ENCODE data around the gene PCDHGC5.

Gene PCDHGC5

GRCh38 chr5:141488591-141489561 is at the start of gene PCDHGC5:
Gene PCDHGC5 (plus strand): TSS chr5:141489081. CDS start chr5:141489241, 160 bp downstream.
- Histone ChIP-seq H3K4me1 (ENCODE audit: control insufficient read depth in 1 of 2, insufficient read depth in 2 of 2, low read length in 2 of 2) (peaks cover 0 to 13% of the 10 kb centered on the region in 2 donors), H3K27me3 (ENCODE audit: control insufficient read depth in 1 of 2, insufficient read depth in 2 of 2, low read length in 2 of 2) (peaks cover 32 to 41% of the 10 kb centered on the region in 2 donors), H3K9ac (ENCODE audit: low read depth in 1 of 2, low read length in 2 of 2) (no peak within 1 kb of the TSS), H3K27ac (ENCODE audit: low read depth, low read length) (no peak within 1 kb of the TSS), H3K36me3 (ENCODE audit: control insufficient read depth in 1 of 2, insufficient read depth in 2 of 2, low read length in 2 of 2) (no peaks in the 10 kb centered on the region), H3K9me3 (ENCODE audit: control insufficient read depth in 1 of 2, low read length in 2 of 2) (no peaks in the 10 kb centered on the region), H3K4me3 (ENCODE audit: low read depth in 1 of 2, low read length in 2 of 2) (no peak within 1 kb of the TSS)

- Histone ChIP-seq H3K36me3 (ENCODE audit: control insufficient read depth in 1 of 2, insufficient read depth in 2 of 2, low read length in 2 of 2) (no peaks in the 10 kb centered on the region), H3K27ac (ENCODE audit: low read depth, low read length) (no peak overlapping the region), H3K4me3 (ENCODE audit: low read depth in 1 of 2, low read length in 2 of 2) (no peak overlapping the region), H3K27me3 (ENCODE audit: control insufficient read depth in 1 of 2, insufficient read depth in 2 of 2, low read length in 2 of 2) (no peaks in the 10 kb centered on the region), H3K9me3 (ENCODE audit: control insufficient read depth in 1 of 2, low read length in 2 of 2) (peaks cover 9 to 17% of the 10 kb centered on the region in 2 donors), H3K4me1 (ENCODE audit: control insufficient read depth in 1 of 2, insufficient read depth in 2 of 2, low read length in 2 of 2) (no peaks in the 10 kb centered on the region), H3K9ac (ENCODE audit: low read depth in 1 of 2, low read length in 2 of 2) (no peak overlapping the region)
These were observed 49.3 kb upstream of the PCDHGC5 start for GRCh38 chr5:141439411-141440141.

GRCh38 chr5:141440341-141440740 is 48.5 kb upstream of the PCDHGC5 start:
- H3K27me3 ChIP-seq (ENCODE audit: control insufficient read depth in 1 of 2, insufficient read depth in 2 of 2, low read length in 2 of 2) = no peaks in the 10 kb centered on the region
- H3K27ac ChIP-seq (ENCODE audit: low read depth, low read length) = no peak overlapping the region
- peaks cover 9 to 17% of the 10 kb centered on the region in 2 donors for H3K9me3 ChIP-seq (ENCODE audit: control insufficient read depth in 1 of 2, low read length in 2 of 2)
- no peak overlapping the region for H3K9ac ChIP-seq (ENCODE audit: low read depth in 1 of 2, low read length in 2 of 2)
- no peaks in the 10 kb centered on the region for H3K36me3 ChIP-seq (ENCODE audit: control insufficient read depth in 1 of 2, insufficient read depth in 2 of 2, low read length in 2 of 2)
- H3K4me1 ChIP-seq (ENCODE audit: control insufficient read depth in 1 of 2, insufficient read depth in 2 of 2, low read length in 2 of 2) = no peaks in the 10 kb centered on the region
- H3K4me3 ChIP-seq (ENCODE audit: low read depth in 1 of 2, low read length in 2 of 2) = no peak overlapping the region

GRCh38 chr5:141441571-141442170 is 47.2 kb upstream of the PCDHGC5 start:
- H3K36me3 ChIP-seq (ENCODE audit: control insufficient read depth in 1 of 2, insufficient read depth in 2 of 2, low read length in 2 of 2) = no peaks in the 10 kb centered on the region

GRCh38 chr5:141465351-141465750 is 23.5 kb upstream of the PCDHGC5 start:
- no peaks in the 10 kb centered on the region for H3K36me3 ChIP-seq (ENCODE audit: control insufficient read depth in 1 of 2, insufficient read depth in 2 of 2, low read length in 2 of 2)
- H3K4me3 ChIP-seq (ENCODE audit: low read depth in 1 of 2, low read length in 2 of 2) = no peak overlapping the region
- H3K9ac ChIP-seq (ENCODE audit: low read depth in 1 of 2, low read length in 2 of 2) = no peak overlapping the region
- H3K27me3 ChIP-seq (ENCODE audit: control insufficient read depth in 1 of 2, insufficient read depth in 2 of 2, low read length in 2 of 2) = no peaks in the 10 kb centered on the region
- H3K27ac ChIP-seq (ENCODE audit: low read depth, low read length) = no peak overlapping the region
- H3K4me1 ChIP-seq (ENCODE audit: control insufficient read depth in 1 of 2, insufficient read depth in 2 of 2, low read length in 2 of 2) = no peaks in the 10 kb centered on the region
- H3K9me3 ChIP-seq (ENCODE audit: control insufficient read depth in 1 of 2, low read length in 2 of 2) = no peaks in the 10 kb centered on the region

More at GRCh38 chr5:141441571-141442170, 47.2 kb upstream of the PCDHGC5 start:
- H3K4me3 ChIP-seq (ENCODE audit: low read depth in 1 of 2, low read length in 2 of 2) = no peak overlapping the region
- peaks cover 9 to 17% of the 10 kb centered on the region in 2 donors for H3K9me3 ChIP-seq (ENCODE audit: control insufficient read depth in 1 of 2, low read length in 2 of 2)
- H3K27ac ChIP-seq (ENCODE audit: low read depth, low read length) = no peak overlapping the region
- no peaks in the 10 kb centered on the region for H3K27me3 ChIP-seq (ENCODE audit: control insufficient read depth in 1 of 2, insufficient read depth in 2 of 2, low read length in 2 of 2)
- H3K4me1 ChIP-seq (ENCODE audit: control insufficient read depth in 1 of 2, insufficient read depth in 2 of 2, low read length in 2 of 2) = no peaks in the 10 kb centered on the region
- H3K9ac ChIP-seq (ENCODE audit: low read depth in 1 of 2, low read length in 2 of 2) = no peak overlapping the region

GRCh38 chr5:141475625-141476131 is 13.2 kb upstream of the PCDHGC5 start, which contains the start of gene PCDHGC3:
Gene PCDHGC3 (plus strand): TSS chr5:141475966. CDS start chr5:141476117, 151 bp downstream.
- no peaks in the 10 kb centered on the region for H3K9me3 ChIP-seq (ENCODE audit: control insufficient read depth in 1 of 2, low read length in 2 of 2)
- H3K27ac ChIP-seq (ENCODE audit: low read depth, low read length) = peak within 1 kb of the TSS; percentile 22
- H3K27me3 ChIP-seq (ENCODE audit: control insufficient read depth in 1 of 2, insufficient read depth in 2 of 2, low read length in 2 of 2) = peaks cover 16 to 24% of the 10 kb centered on the region in 2 donors
- H3K9ac ChIP-seq (ENCODE audit: low read depth in 1 of 2, low read length in 2 of 2) = peak within 1 kb of the TSS; percentile 58 to 79
- H3K4me1 ChIP-seq (ENCODE audit: control insufficient read depth in 1 of 2, insufficient read depth in 2 of 2, low read length in 2 of 2) = peaks cover 29% of the 10 kb centered on the region in 2 donors
- peak within 1 kb of the TSS; percentile 87 for H3K4me3 ChIP-seq (ENCODE audit: low read depth in 1 of 2, low read length in 2 of 2)
- no peaks in the 10 kb centered on the region for H3K36me3 ChIP-seq (ENCODE audit: control insufficient read depth in 1 of 2, insufficient read depth in 2 of 2, low read length in 2 of 2)

- peak overlapping the region; percentile 58 to 79 for H3K9ac ChIP-seq (ENCODE audit: low read depth in 1 of 2, low read length in 2 of 2)
- no peaks in the 10 kb centered on the region for H3K36me3 ChIP-seq (ENCODE audit: control insufficient read depth in 1 of 2, insufficient read depth in 2 of 2, low read length in 2 of 2)
- H3K4me1 ChIP-seq (ENCODE audit: control insufficient read depth in 1 of 2, insufficient read depth in 2 of 2, low read length in 2 of 2) = peaks cover 29% of the 10 kb centered on the region in 2 donors
- H3K27ac ChIP-seq (ENCODE audit: low read depth, low read length) = peak overlapping the region; percentile 22
- H3K9me3 ChIP-seq (ENCODE audit: control insufficient read depth in 1 of 2, low read length in 2 of 2) = no peaks in the 10 kb centered on the region
- peak overlapping the region; percentile 87 for H3K4me3 ChIP-seq (ENCODE audit: low read depth in 1 of 2, low read length in 2 of 2)
- peaks cover 16 to 24% of the 10 kb centered on the region in 2 donors for H3K27me3 ChIP-seq (ENCODE audit: control insufficient read depth in 1 of 2, insufficient read depth in 2 of 2, low read length in 2 of 2)
These were observed 12.6 kb upstream of the PCDHGC5 start for GRCh38 chr5:141476132-141476911.

GRCh38 chr5:141477044-141477575 is 11.8 kb upstream of the PCDHGC5 start:
- H3K9ac ChIP-seq (ENCODE audit: low read depth in 1 of 2, low read length in 2 of 2) = peak overlapping the region; percentile 58 to 79

GRCh38 chr5:141477815-141478214 is 11.1 kb upstream of the PCDHGC5 start:
- no peak overlapping the region for H3K9ac ChIP-seq (ENCODE audit: low read depth in 1 of 2, low read length in 2 of 2)
- H3K4me3 ChIP-seq (ENCODE audit: low read depth in 1 of 2, low read length in 2 of 2) = peak overlapping the region; percentile 38 to 87
- no peaks in the 10 kb centered on the region for H3K36me3 ChIP-seq (ENCODE audit: control insufficient read depth in 1 of 2, insufficient read depth in 2 of 2, low read length in 2 of 2)
- peaks cover 16 to 24% of the 10 kb centered on the region in 2 donors for H3K27me3 ChIP-seq (ENCODE audit: control insufficient read depth in 1 of 2, insufficient read depth in 2 of 2, low read length in 2 of 2)
- H3K9me3 ChIP-seq (ENCODE audit: control insufficient read depth in 1 of 2, low read length in 2 of 2) = no peaks in the 10 kb centered on the region
- H3K4me1 ChIP-seq (ENCODE audit: control insufficient read depth in 1 of 2, insufficient read depth in 2 of 2, low read length in 2 of 2) = peaks cover 29% of the 10 kb centered on the region in 2 donors
- H3K27ac ChIP-seq (ENCODE audit: low read depth, low read length) = no peak overlapping the region

More at GRCh38 chr5:141477044-141477575, 11.8 kb upstream of the PCDHGC5 start:
- Histone ChIP-seq H3K4me3 (ENCODE audit: low read depth in 1 of 2, low read length in 2 of 2) (peak overlapping the region; percentile 87), H3K27me3 (ENCODE audit: control insufficient read depth in 1 of 2, insufficient read depth in 2 of 2, low read length in 2 of 2) (peaks cover 16 to 24% of the 10 kb centered on the region in 2 donors), H3K36me3 (ENCODE audit: control insufficient read depth in 1 of 2, insufficient read depth in 2 of 2, low read length in 2 of 2) (no peaks in the 10 kb centered on the region), H3K4me1 (ENCODE audit: control insufficient read depth in 1 of 2, insufficient read depth in 2 of 2, low read length in 2 of 2) (peaks cover 29% of the 10 kb centered on the region in 2 donors), H3K27ac (ENCODE audit: low read depth, low read length) (no peak overlapping the region), H3K9me3 (ENCODE audit: control insufficient read depth in 1 of 2, low read length in 2 of 2) (no peaks in the 10 kb centered on the region)

All from duodenal mucosa (tissue), 2 donors.